Transverse colon (tissue), 3 donors: Measurements from ENCODE around the gene RUVBL1.

Experiments
- POLR2A ChIP-seq: fragments of 450-650 bp; IDR thresholded peaks from one replicate; pipeline ENCODE4 v1.6.1; 2016; ENCODE audit warnings: antibody characterized with exemption, mild to moderate bottlenecking, moderate library complexity
- TF ChIP-seq, protein P1 (sequence below), 5 experiments: fragments of 200-600 bp in 3 of 5; fragments of 450-650 bp in 2 of 5; sonication (generic) in 3 of 5; IDR thresholded peaks; 1 replicate in 2 of 5; 2 replicates in 3 of 5; pipeline ENCODE4 v1.5.1; 2016 to 2017; ENCODE audit warnings: antibody characterized with exemption in 5 of 5, inconsistent platforms in 3 of 5, mild to moderate bottlenecking in 2 of 5, moderate library complexity in 1 of 5

DNA sequence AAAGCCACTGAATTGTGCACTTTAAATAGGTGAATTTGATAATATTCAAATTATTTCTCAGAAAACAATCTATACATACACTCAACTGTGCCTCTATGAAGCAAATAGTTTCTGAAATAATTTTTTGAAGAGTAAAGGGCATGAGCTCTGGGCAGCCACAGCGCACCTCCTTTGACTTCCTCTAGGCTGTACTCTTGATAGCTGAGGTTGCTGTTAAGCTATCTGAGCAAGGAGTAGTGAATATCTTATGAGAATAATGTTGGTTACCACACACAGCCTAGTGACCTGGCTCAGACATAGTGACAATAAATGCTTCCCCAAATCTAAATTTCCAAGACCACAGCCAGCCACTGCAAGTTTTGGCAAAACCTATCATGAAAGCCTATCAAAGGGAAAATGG, 83.0 kb downstream of the RUVBL1 start:
- TF ChIP-seq, protein P1, sequence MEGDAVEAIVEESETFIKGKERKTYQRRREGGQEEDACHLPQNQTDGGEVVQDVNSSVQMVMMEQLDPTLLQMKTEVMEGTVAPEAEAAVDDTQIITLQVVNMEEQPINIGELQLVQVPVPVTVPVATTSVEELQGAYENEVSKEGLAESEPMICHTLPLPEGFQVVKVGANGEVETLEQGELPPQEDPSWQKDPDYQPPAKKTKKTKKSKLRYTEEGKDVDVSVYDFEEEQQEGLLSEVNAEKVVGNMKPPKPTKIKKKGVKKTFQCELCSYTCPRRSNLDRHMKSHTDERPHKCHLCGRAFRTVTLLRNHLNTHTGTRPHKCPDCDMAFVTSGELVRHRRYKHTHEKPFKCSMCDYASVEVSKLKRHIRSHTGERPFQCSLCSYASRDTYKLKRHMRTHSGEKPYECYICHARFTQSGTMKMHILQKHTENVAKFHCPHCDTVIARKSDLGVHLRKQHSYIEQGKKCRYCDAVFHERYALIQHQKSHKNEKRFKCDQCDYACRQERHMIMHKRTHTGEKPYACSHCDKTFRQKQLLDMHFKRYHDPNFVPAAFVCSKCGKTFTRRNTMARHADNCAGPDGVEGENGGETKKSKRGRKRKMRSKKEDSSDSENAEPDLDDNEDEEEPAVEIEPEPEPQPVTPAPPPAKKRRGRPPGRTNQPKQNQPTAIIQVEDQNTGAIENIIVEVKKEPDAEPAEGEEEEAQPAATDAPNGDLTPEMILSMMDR (IDR thresholded peaks at IDR 0.05) = no peak
- no peak for TF ChIP-seq POLR2A
